Adipocyte (in vitro differentiated cells): ENCODE data around the gene ZSCAN32.

ENCODE experiments used
- DNase-seq: peaks from one replicate; pipeline ENCODE4 v3.0.0-alpha.2; 2015; ENCODE audit warnings: low read depth
- H3K27me3 ChIP-seq: replicated peaks from 2 replicates; pipeline ENCODE4 v1.7.0; 2013; ENCODE audit warnings: mild to moderate bottlenecking, low read length, moderate library complexity; ENCODE audit not compliant: control insufficient read depth, insufficient read depth
- H3K36me3 ChIP-seq: 2 replicates; pipeline ENCODE4 v1.7.0; 2013; ENCODE audit warnings: low read length, mild to moderate bottlenecking, moderate library complexity; ENCODE audit not compliant: control insufficient read depth, insufficient read depth, severe bottlenecking
- H3K4me1 ChIP-seq: 2 replicates; pipeline ENCODE4 v1.7.0; 2013; ENCODE audit warnings: mild to moderate bottlenecking, low read length, moderate library complexity; ENCODE audit not compliant: control insufficient read depth, insufficient read depth
- H3K4me3 ChIP-seq: 2 replicates; pipeline ENCODE4 v1.7.0; 2013; ENCODE audit warnings: mild to moderate bottlenecking, low read length, moderate library complexity
- H3K9ac ChIP-seq: 2 replicates; pipeline ENCODE4 v1.7.0; 2013; ENCODE audit warnings: mild to moderate bottlenecking, low read length, moderate library complexity
- H3K9me3 ChIP-seq: 2 replicates; pipeline ENCODE4 v1.7.0; 2013; ENCODE audit warnings: mild to moderate bottlenecking, low read length, moderate library complexity; ENCODE audit not compliant: control insufficient read depth

The ZSCAN32 gene

GRCh38 chr16:3389663-3390338 is 11.0 kb downstream of the ZSCAN32 start:
- no peak for DNase-seq
- Histone ChIP-seq H3K4me3 (no peak overlapping the region), H3K9me3 (peaks cover 46% of the 10 kb centered on the region), H3K36me3 (peaks cover 69% of the 10 kb centered on the region), H3K9ac (no peak overlapping the region), H3K4me1 (no peaks in the 10 kb centered on the region), H3K27me3 (no peaks in the 10 kb centered on the region)

DNA sequence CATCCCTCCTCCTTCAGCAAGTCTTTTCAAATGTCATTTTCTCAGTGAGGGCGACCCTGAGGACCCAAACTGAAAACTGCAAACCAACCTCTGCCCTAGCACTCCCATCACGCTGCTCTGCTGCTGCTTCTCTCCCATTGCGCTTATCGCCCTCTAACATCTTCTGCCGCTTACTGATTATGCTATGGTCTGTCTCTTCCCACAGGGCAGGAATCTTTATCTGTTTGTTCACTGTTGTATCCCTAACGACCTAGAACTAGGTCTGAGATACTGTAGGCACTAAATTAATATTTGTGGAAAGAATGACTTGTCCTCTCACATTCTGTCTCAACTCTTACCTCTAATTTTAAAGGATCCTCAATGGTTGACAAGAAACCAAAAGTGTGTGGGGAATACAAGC is 12.5 kb downstream of the ZSCAN32 start:
- H3K36me3 ChIP-seq, result peaks cover 69% of the 10 kb centered on the region
- no peak overlapping the region for H3K9ac ChIP-seq
- no peak for DNase-seq
- H3K4me3 ChIP-seq, result no peak overlapping the region
- H3K27me3 ChIP-seq, result no peaks in the 10 kb centered on the region
- H3K4me1 ChIP-seq, result no peaks in the 10 kb centered on the region
- H3K9me3 ChIP-seq, result peaks cover 61% of the 10 kb centered on the region

GRCh38 chr16:3383045-3383448 is 17.8 kb downstream of the ZSCAN32 start:
- DNase-seq, result no peak
- Histone ChIP-seq H3K4me3 (peak overlapping the region; percentile 79), H3K27me3 (no peaks in the 10 kb centered on the region), H3K36me3 (peaks cover 66% of the 10 kb centered on the region), H3K9me3 (peaks cover 85% of the 10 kb centered on the region), H3K9ac (no peak overlapping the region), H3K4me1 (no peaks in the 10 kb centered on the region)

DNA sequence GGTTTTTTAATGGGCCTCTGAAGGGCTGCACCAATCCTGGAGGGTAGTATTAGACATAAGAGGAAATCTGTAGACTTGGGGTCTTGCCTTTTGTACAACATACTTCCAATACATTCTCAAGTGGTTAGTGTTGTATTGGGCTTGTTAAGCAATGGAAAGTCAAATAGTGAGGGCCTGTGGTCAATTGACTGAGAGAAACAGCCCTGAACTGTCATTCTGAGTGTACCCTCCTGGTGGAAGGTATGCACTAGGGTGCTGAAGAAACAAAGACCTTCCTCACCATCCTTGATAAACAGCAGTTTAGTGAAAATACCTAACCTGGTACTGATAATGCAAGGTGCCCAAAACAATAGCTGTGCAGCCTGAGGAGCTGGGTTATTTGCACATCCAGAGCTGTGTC is 22.9 kb downstream of the ZSCAN32 start:
- no peaks in the 10 kb centered on the region for H3K4me1 ChIP-seq
- no peak overlapping the region for H3K9ac ChIP-seq
- no peaks in the 10 kb centered on the region for H3K27me3 ChIP-seq
- peaks cover 64% of the 10 kb centered on the region for H3K9me3 ChIP-seq
- peaks cover 34% of the 10 kb centered on the region for H3K36me3 ChIP-seq
- no peak for DNase-seq
- no peak overlapping the region for H3K4me3 ChIP-seq

- H3K4me3 ChIP-seq, result no peak overlapping the region
- H3K36me3 ChIP-seq, result peaks cover 12% of the 10 kb centered on the region
- no peaks in the 10 kb centered on the region for H3K4me1 ChIP-seq
- no peak overlapping the region for H3K9ac ChIP-seq
- peaks cover 42% of the 10 kb centered on the region for H3K9me3 ChIP-seq
- DNase-seq, result no peak
- no peaks in the 10 kb centered on the region for H3K27me3 ChIP-seq
Measured at GRCh38 chr16:3375680-3376079, 25.1 kb downstream of the ZSCAN32 start.

- H3K27me3 ChIP-seq, result no peaks in the 10 kb centered on the region
- H3K9ac ChIP-seq, result no peak overlapping the region
- no peaks in the 10 kb centered on the region for H3K4me1 ChIP-seq
- DNase-seq, result no peak
- H3K4me3 ChIP-seq, result no peak overlapping the region
- no peaks in the 10 kb centered on the region for H3K36me3 ChIP-seq
- no peaks in the 10 kb centered on the region for H3K9me3 ChIP-seq
Measured at GRCh38 chr16:3369073-3369472, 31.7 kb downstream of the ZSCAN32 start.

- Histone ChIP-seq H3K4me1 (no peaks in the 10 kb centered on the region), H3K36me3 (no peaks in the 10 kb centered on the region), H3K9ac (peak overlapping the region; percentile 93), H3K4me3 (peak overlapping the region; percentile 91), H3K9me3 (peaks cover 4% of the 10 kb centered on the region), H3K27me3 (peaks cover 3% of the 10 kb centered on the region)
- DNase-seq, result peak; percentile 98
Measured at GRCh38 chr16:3364774-3365427, 35.9 kb downstream of the ZSCAN32 start.

DNA sequence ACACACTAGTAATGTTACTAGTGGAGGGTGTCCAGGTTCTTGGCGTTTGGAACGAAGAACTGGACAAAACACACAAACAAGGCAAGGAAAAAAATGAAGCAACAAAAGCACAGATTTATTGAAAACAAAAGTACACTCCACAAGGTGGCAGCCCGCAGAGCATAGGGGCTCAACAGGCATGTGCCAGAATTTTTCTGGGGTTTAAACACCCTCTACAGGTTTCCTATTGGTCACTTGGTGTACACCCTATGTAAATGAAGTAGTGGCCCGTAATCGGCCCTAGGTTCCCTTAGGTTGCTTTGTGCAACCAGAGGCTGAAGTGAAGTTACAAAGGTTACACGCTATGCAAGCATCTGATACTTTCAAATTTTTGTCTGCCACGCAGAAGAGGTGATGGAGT is 37.0 kb downstream of the ZSCAN32 start:
- no peak for DNase-seq
- no peak overlapping the region for H3K4me3 ChIP-seq
- no peaks in the 10 kb centered on the region for H3K36me3 ChIP-seq

GRCh38 chr16:3362931-3363330 is 37.9 kb downstream of the ZSCAN32 start:
- Histone ChIP-seq H3K9me3 (peaks cover 4% of the 10 kb centered on the region), H3K9ac (no peak overlapping the region), H3K4me1 (no peaks in the 10 kb centered on the region), H3K36me3 (no peaks in the 10 kb centered on the region), H3K4me3 (no peak overlapping the region), H3K27me3 (peaks cover 3% of the 10 kb centered on the region)
- no peak for DNase-seq

More for the DNA sequence above, 37.0 kb downstream of the ZSCAN32 start:
- peaks cover 4% of the 10 kb centered on the region for H3K9me3 ChIP-seq
- no peaks in the 10 kb centered on the region for H3K4me1 ChIP-seq
- no peak overlapping the region for H3K9ac ChIP-seq
- H3K27me3 ChIP-seq, result peaks cover 3% of the 10 kb centered on the region

- no peak overlapping the region for H3K4me3 ChIP-seq
- DNase-seq, result no peak
- H3K36me3 ChIP-seq, result no peaks in the 10 kb centered on the region
- no peaks in the 10 kb centered on the region for H3K4me1 ChIP-seq
- H3K9me3 ChIP-seq, result peaks cover 4% of the 10 kb centered on the region
- no peak overlapping the region for H3K9ac ChIP-seq
- H3K27me3 ChIP-seq, result peaks cover 3% of the 10 kb centered on the region
Measured at GRCh38 chr16:3358871-3359270, 41.9 kb downstream of the ZSCAN32 start.

DNA sequence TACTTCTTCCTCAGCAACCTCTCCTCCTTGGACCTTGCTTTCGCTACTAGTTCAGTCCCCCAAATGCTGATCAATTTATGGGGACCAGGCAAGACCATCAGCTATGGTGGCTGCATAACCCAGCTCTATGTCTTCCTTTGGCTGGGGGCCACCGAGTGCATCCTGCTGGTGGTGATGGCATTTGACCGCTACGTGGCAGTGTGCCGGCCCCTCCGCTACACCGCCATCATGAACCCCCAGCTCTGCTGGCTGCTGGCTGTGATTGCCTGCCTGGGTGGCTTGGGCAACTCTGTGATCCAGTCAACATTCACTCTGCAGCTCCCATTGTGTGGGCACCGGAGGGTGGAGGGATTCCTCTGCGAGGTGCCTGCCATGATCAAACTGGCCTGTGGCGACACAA is 44.7 kb downstream of the ZSCAN32 start:
- Histone ChIP-seq H3K9me3 (peaks cover 4% of the 10 kb centered on the region), H3K4me3 (no peak overlapping the region), H3K36me3 (no peaks in the 10 kb centered on the region), H3K4me1 (no peaks in the 10 kb centered on the region), H3K27me3 (peaks cover 3% of the 10 kb centered on the region), H3K9ac (no peak overlapping the region)
- no peak for DNase-seq
